Hepatocyte (in vitro differentiated cells): ENCODE measurements around the gene IRF7. TPM values are rescaled to one million over a fixed set of nuclear protein-coding genes. Genes with fewer than 3 reads are reported as not detected.
A peak's percentile ranks its signal among the peaks of the same experiment; 100 is the strongest.

Experiments
- DNase-seq: peaks from one replicate; pipeline ENCODE4 v3.0.0-alpha.2; 2016; ENCODE audit warnings: low spot score
- H2AFZ ChIP-seq: fragments of 200-600 bp; sonication (generic); 2 replicates; pipeline ENCODE4 v1.6.0; 2016; ENCODE audit warnings: antibody characterized with exemption, mild to moderate bottlenecking
- H3K27ac ChIP-seq: fragments of 200-600 bp; sonication (generic); 2 replicates; pipeline ENCODE4 v1.5.1; 2016; ENCODE audit warnings: mild to moderate bottlenecking
- H3K27me3 ChIP-seq: fragments of 200-600 bp; sonication (generic); 2 replicates; pipeline ENCODE4 v1.6.1; 2016
- H3K36me3 ChIP-seq: fragments of 200-600 bp; sonication (generic); replicated peaks from 2 replicates; pipeline ENCODE4 v1.5.1; 2016; ENCODE audit warnings: low read depth; ENCODE audit not compliant: insufficient read depth
- H3K4me1 ChIP-seq: fragments of 200-600 bp; sonication (generic); 2 replicates; pipeline ENCODE4 v1.5.1; 2016; ENCODE audit warnings: mild to moderate bottlenecking, moderate library complexity; ENCODE audit not compliant: insufficient read depth
- H3K4me2 ChIP-seq: fragments of 200-600 bp; sonication (generic); 2 replicates; pipeline ENCODE4 v1.6.0; 2016
- H3K4me3 ChIP-seq: fragments of 200-600 bp; sonication (generic); 2 replicates; pipeline ENCODE4 v1.5.1; 2016; ENCODE audit warnings: mild to moderate bottlenecking
- H3K79me2 ChIP-seq: fragments of 200-600 bp; sonication (generic); 2 replicates; pipeline ENCODE4 v1.6.0; 2017; ENCODE audit warnings: mild to moderate bottlenecking
- H3K9me2 ChIP-seq: fragments of 200-600 bp; sonication (generic); replicated peaks from 2 replicates; pipeline ENCODE4 v1.6.0; 2017; ENCODE audit warnings: mild to moderate bottlenecking; ENCODE audit not compliant: insufficient read depth
- H3K9me3 ChIP-seq: fragments of 200-600 bp; sonication (generic); 2 replicates; pipeline ENCODE4 v1.5.1; 2016; ENCODE audit warnings: low read depth, mild to moderate bottlenecking
- H4K20me1 ChIP-seq: fragments of 200-600 bp; sonication (generic); 2 replicates; pipeline ENCODE4 v1.6.0; 2016; ENCODE audit warnings: mild to moderate bottlenecking; ENCODE audit not compliant: insufficient read depth, poor library complexity, severe bottlenecking
- CTCF ChIP-seq: fragments of 200-600 bp; sonication (generic); IDR thresholded peaks from 2 replicates; pipeline ENCODE4 v1.5.1; 2016; ENCODE audit warnings: antibody characterized with exemption, mild to moderate bottlenecking; ENCODE audit not compliant: poor library complexity
- EZH2 ChIP-seq: fragments of 200-600 bp; sonication (generic); IDR thresholded peaks from 2 replicates; pipeline ENCODE4 v1.6.1; 2016; ENCODE audit warnings: antibody characterized with exemption, mild to moderate bottlenecking, borderline replicate concordance
- EZH2phosphoT487 ChIP-seq: fragments of 200-600 bp; sonication (generic); IDR thresholded peaks from one replicate; pipeline ENCODE4 v1.6.1; 2018; ENCODE audit warnings: antibody characterized with exemption, mild to moderate bottlenecking, low read depth, moderate library complexity; ENCODE audit not compliant: unreplicated experiment, severe bottlenecking
- WGBS: methylation state at CpG from one replicate; pipeline ENCODE4 v1.1.6; 2016; ENCODE audit warnings: low lambda C conversion rate; ENCODE audit errors: missing lambda C conversion rate; 5-methylcytosine and 5-hydroxymethylcytosine counted together
- polyA plus RNA-seq: library from polyadenylated mRNA; unstranded; fragments of >200 nt; fragmentation: Nextera tagmentation; extraction: Ambion mirVana; gene quantifications from 2 replicates; pipeline ENCODE4 v1.2.1, GENCODE V29; 2016
- total RNA-seq: library from RNA; depleted of rRNA; stranded (reverse); fragments of >200 nt; gene quantifications from 2 replicates; pipeline ENCODE4 v1.2.3, GENCODE V29; 2014

The IRF7 gene
- total RNA-seq = 9.3 and 10.4 TPM in 2 replicates
- 24.6 and 30.4 TPM in 2 replicates for polyA plus RNA-seq

- WGBS = 9% methylated on average over 55 of the region's 66 CpGs
- peak; percentile 96 for DNase-seq
- H2AFZ ChIP-seq = peak within 1 kb of the TSS; percentile 71
- peaks cover 23% of the 10 kb centered on the region for H4K20me1 ChIP-seq
- TF ChIP-seq EZH2 (no peak), EZH2phosphoT487 (no peak)
- H3K79me2 ChIP-seq = no peaks in the 10 kb centered on the region
- H3K9me3 ChIP-seq = no peaks in the 10 kb centered on the region
- H3K36me3 ChIP-seq = no peaks in the 10 kb centered on the region
- H3K4me2 ChIP-seq = peak within 1 kb of the TSS; percentile 94
- peak within 1 kb of the TSS; percentile 97 for H3K27ac ChIP-seq
- no peaks in the 10 kb centered on the region for H3K27me3 ChIP-seq
- no peaks in the 10 kb centered on the region for H3K9me2 ChIP-seq
- peak within 1 kb of the TSS; percentile 85 for H3K4me3 ChIP-seq
- H3K4me1 ChIP-seq = peaks cover 14% of the 10 kb centered on the region
These were observed at the start of gene IRF7 for GRCh38 chr11:615504-616319. TSS of gene IRF7 (minus strand) at chr11:615950. CDS start at chr11:615364, 586 bp downstream.

- no peak overlapping the region for H3K4me3 ChIP-seq
- H2AFZ ChIP-seq = no peak overlapping the region
- H3K27ac ChIP-seq = peak overlapping the region; percentile 53
- no peaks in the 10 kb centered on the region for H3K36me3 ChIP-seq
- H3K4me1 ChIP-seq = no peaks in the 10 kb centered on the region
- H4K20me1 ChIP-seq = no peaks in the 10 kb centered on the region
- DNase-seq = peak; percentile 61
- no peaks in the 10 kb centered on the region for H3K27me3 ChIP-seq
- WGBS = 83% methylated on average over 14 of the region's 15 CpGs
- H3K9me3 ChIP-seq = no peaks in the 10 kb centered on the region
- H3K79me2 ChIP-seq = peaks cover 8% of the 10 kb centered on the region
- TF ChIP-seq CTCF (no peak), EZH2phosphoT487 (no peak), EZH2 (no peak)
- H3K4me2 ChIP-seq = no peak overlapping the region
- H3K9me2 ChIP-seq = no peaks in the 10 kb centered on the region
These were observed 49.4 kb upstream of the IRF7 start for GRCh38 chr11:665062-665703.

GRCh38 chr11:662689-663274 is 47.0 kb upstream of the IRF7 start:
- WGBS = 77% methylated on average over 15 of the region's 15 CpGs
- no peak overlapping the region for H2AFZ ChIP-seq
- TF ChIP-seq CTCF = peak; percentile 62
- no peak for TF ChIP-seq EZH2
- no peak overlapping the region for H3K4me3 ChIP-seq
- no peaks in the 10 kb centered on the region for H3K36me3 ChIP-seq
- no peaks in the 10 kb centered on the region for H3K9me3 ChIP-seq
- DNase-seq = peak; percentile 68
- H3K4me2 ChIP-seq = no peak overlapping the region
- H3K79me2 ChIP-seq = peaks cover 8% of the 10 kb centered on the region
- no peaks in the 10 kb centered on the region for H3K4me1 ChIP-seq
- no peak overlapping the region for H3K27ac ChIP-seq
- H4K20me1 ChIP-seq = no peaks in the 10 kb centered on the region
- H3K27me3 ChIP-seq = no peaks in the 10 kb centered on the region
- no peaks in the 10 kb centered on the region for H3K9me2 ChIP-seq
